SK-N-SH (cell line): Measurements from ENCODE around the gene C9orf72. TPM values are rescaled to one million over a fixed set of nuclear protein-coding genes. Genes with fewer than 3 reads are reported as not detected.

Experiments
- CTCF ChIA-PET: fragments of 300-600, 350-600 bp; formaldehyde crosslinking; extraction: SDS; loops from one replicate; lab custom pipeline; 2021; lab: Yijun Ruan, JAX
- POLR2A ChIA-PET: fragments of 350-600 bp; sonication (Branson Sonifier 250); formaldehyde crosslinking; extraction: SDS; loops from one replicate; lab custom pipeline; 2020; ENCODE audit warnings: antibody characterized with exemption, inconsistent platforms; lab: Yijun Ruan, JAX
- DNase-seq: peaks from one replicate; pipeline ENCODE4 v3.0.0; 2012
- H2AFZ ChIP-seq: fragments of 200-600 bp; sonication (generic); 2 replicates; pipeline ENCODE4 v1.8.1; 2016; ENCODE audit warnings: antibody characterized with exemption, mild to moderate bottlenecking, low read depth
- H3F3A ChIP-seq: fragments of 200-600 bp; sonication (generic); replicated peaks from 2 replicates; pipeline ENCODE3; 2016; ENCODE audit warnings: antibody characterized with exemption, mild to moderate bottlenecking; ENCODE audit not compliant: insufficient read depth
- H3K27ac ChIP-seq, 2 experiments: fragments of 200-500 bp in 1 of 2; fragments of 200-600 bp in 1 of 2; sonication (Bioruptor generic) in 1 of 2; sonication (generic), shearing (Covaris generic) in 1 of 2; 2 replicates each; pipeline versions ENCODE4 v1.5.1 to v1.6.1; 2014 to 2016; ENCODE audit warnings: low read depth in 2 of 2, inconsistent platforms in 1 of 2, low read length in 1 of 2, mild to moderate bottlenecking in 1 of 2, mixed read lengths in 1 of 2
- H3K27me3 ChIP-seq: fragments of 200-600 bp; sonication (generic), shearing (Covaris generic); 2 replicates; pipeline ENCODE4 v1.6.1; 2016; ENCODE audit warnings: mixed run types; ENCODE audit not compliant: insufficient read depth
- H3K36me3 ChIP-seq, 2 experiments: fragments of 200-500 bp in 1 of 2; fragments of 200-600 bp in 1 of 2; sonication (Bioruptor generic) in 1 of 2; sonication (generic) in 1 of 2; replicated peaks in 1 of 2; 2 replicates each; pipeline versions ENCODE3 to v1.5.1; 2014 to 2016; ENCODE audit warnings: low read length in 1 of 2, mild to moderate bottlenecking in 1 of 2; ENCODE audit not compliant: insufficient read depth in 2 of 2, control insufficient read depth in 1 of 2
- H3K4me1 ChIP-seq, 2 experiments: fragments of 200-500 bp in 1 of 2; fragments of 200-600 bp in 1 of 2; sonication (Bioruptor generic) in 1 of 2; sonication (generic), shearing (Covaris generic) in 1 of 2; 2 replicates each; pipeline versions ENCODE4 v1.5.1 to v1.6.1; 2014 to 2016; ENCODE audit warnings: low read depth in 1 of 2, low read length in 1 of 2, mixed run types in 1 of 2; ENCODE audit not compliant: insufficient read depth in 2 of 2, control insufficient read depth in 1 of 2
- H3K4me2 ChIP-seq: fragments of 200-600 bp; sonication (generic), shearing (Covaris generic); 2 replicates; pipeline ENCODE4 v1.6.1; 2017; ENCODE audit warnings: mixed run types
- H3K4me3 ChIP-seq, 2 experiments: fragments of 200-500 bp in 1 of 2; fragments of 200-600 bp in 1 of 2; sonication (Bioruptor generic) in 1 of 2; sonication (generic), shearing (Covaris generic) in 1 of 2; 2 replicates each; pipeline versions ENCODE4 v1.5.1 to v1.8.1; 2014 to 2016; ENCODE audit warnings: low read depth in 2 of 2, inconsistent platforms in 1 of 2, low read length in 1 of 2, mild to moderate bottlenecking in 1 of 2, mixed read lengths in 1 of 2, moderate library complexity in 1 of 2
- H3K79me2 ChIP-seq: fragments of 200-600 bp; sonication (generic); 2 replicates; pipeline ENCODE4 v1.8.1; 2017; ENCODE audit warnings: mild to moderate bottlenecking; ENCODE audit not compliant: insufficient read depth
- H3K9ac ChIP-seq: fragments of 200-600 bp; sonication (generic); 2 replicates; pipeline ENCODE4 v1.6.1; 2017; ENCODE audit warnings: mixed run types
- H3K9me2 ChIP-seq: fragments of 200-600 bp; sonication (generic); 2 replicates; pipeline ENCODE4 v1.6.1; 2017; ENCODE audit warnings: mixed run types
- H3K9me3 ChIP-seq: fragments of 200-600 bp; sonication (generic); 2 replicates; pipeline ENCODE4 v1.6.1; 2017; ENCODE audit warnings: mixed run types, mild to moderate bottlenecking, moderate library complexity
- H4K20me1 ChIP-seq: fragments of 200-600 bp; sonication (generic); 2 replicates; pipeline ENCODE4 v1.6.1; 2017; ENCODE audit warnings: mild to moderate bottlenecking, mixed run types; ENCODE audit not compliant: insufficient read depth
- GATA2 ChIP-seq: sonication (generic); formaldehyde crosslinking; IDR thresholded peaks from 2 replicates; pipeline ENCODE4 v1.5.0; 2020; ENCODE audit warnings: mild to moderate bottlenecking, missing genetic modification reagents
- JUND ChIP-seq: IDR thresholded peaks from 2 replicates; pipeline ENCODE4 v1.4.0; 2012
- NRF1 ChIP-seq: IDR thresholded peaks from 2 replicates; pipeline ENCODE4 v1.6.1; 2012; ENCODE audit warnings: low read depth, mild to moderate bottlenecking, low read length
- RAD21 ChIP-seq: IDR thresholded peaks from 2 replicates; pipeline ENCODE4 v1.6.1; 2012; ENCODE audit warnings: mild to moderate bottlenecking, low read length
- RCOR1 ChIP-seq: fragments of 150-350 bp; IDR thresholded peaks from 2 replicates; pipeline ENCODE4 v1.6.1; 2017; ENCODE audit warnings: antibody characterized with exemption, low read length
- REST ChIP-seq: IDR thresholded peaks from 2 replicates; pipeline ENCODE4 v1.6.1; 2012; ENCODE audit warnings: mild to moderate bottlenecking, low read depth, low read length, moderate library complexity
- RXRA ChIP-seq: IDR thresholded peaks from 2 replicates; pipeline ENCODE4 v1.4.0; 2012; ENCODE audit warnings: low read depth, mild to moderate bottlenecking, borderline replicate concordance
- SIN3A ChIP-seq: IDR thresholded peaks from 2 replicates; pipeline ENCODE4 v1.6.1; 2012; ENCODE audit warnings: low read depth, mild to moderate bottlenecking, low read length, moderate library complexity, borderline replicate concordance
- SMC3 ChIP-seq: IDR thresholded peaks from 2 replicates; pipeline ENCODE4 v1.6.1; 2012; ENCODE audit warnings: low read depth, low read length, improper control_type of control experiment
- WGBS: methylation state at CpG from one replicate; pipeline ENCODE4 v1.1.6; 2017; ENCODE audit warnings: low lambda C conversion rate; 5-methylcytosine and 5-hydroxymethylcytosine counted together
- polyA plus RNA-seq, 3 experiments: library from polyadenylated mRNA; depleted of rRNA; stranded (reverse); fragments of >200 nt; gene quantifications; 2 replicates each; pipeline ENCODE4 v1.2.3, GENCODE V29; 2012
- TF ChIP-seq, protein P1 (sequence below): fragments of 150-350 bp; IDR thresholded peaks from 2 replicates; pipeline ENCODE4 v1.6.1; 2016; ENCODE audit warnings: mild to moderate bottlenecking, low read depth, low read length
- TF ChIP-seq, protein P2 (sequence below): IDR thresholded peaks from 2 replicates; pipeline ENCODE4 v1.4.0; 2012; ENCODE audit warnings: low read depth, borderline replicate concordance
- TF ChIP-seq, protein P3 (sequence below): fragments of 200-600 bp; sonication (generic); IDR thresholded peaks from 2 replicates; pipeline ENCODE4 v1.6.1; 2017; ENCODE audit warnings: antibody characterized with exemption, mild to moderate bottlenecking, moderate library complexity
- TF ChIP-seq, protein P4 (sequence below): IDR thresholded peaks from 2 replicates; pipeline ENCODE4 v1.4.0; 2012; ENCODE audit warnings: low read depth

Gene C9orf72
- polyA plus RNA-seq, 1 of the 3 experiments (the other 2 are of a cell fraction), result 4.0 TPM

DNA sequence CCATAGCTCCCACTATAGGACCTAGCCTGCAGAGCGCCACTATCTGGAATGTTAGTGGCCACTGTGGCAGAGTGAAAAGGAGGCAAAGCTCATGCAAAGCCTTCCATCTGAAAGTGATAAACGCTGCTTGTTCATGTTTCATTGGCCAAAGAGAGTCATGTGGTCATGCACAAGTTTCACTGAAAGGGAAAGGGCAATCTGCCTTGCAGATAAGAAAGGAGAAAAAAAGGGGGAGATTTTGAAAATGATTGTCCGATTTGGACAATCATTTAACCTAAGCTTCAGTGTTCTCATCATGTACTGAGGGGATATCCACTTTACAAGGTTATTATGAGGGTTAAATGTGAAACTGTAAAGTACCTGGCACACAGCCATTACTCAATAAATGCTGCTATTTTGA is 34.6 kb downstream of the C9orf72 start:
- POLR2A ChIA-PET, result no interaction called here
- H3K4me2 ChIP-seq, result no peak overlapping the region
- CTCF ChIA-PET, result interaction anchor here (5.0 to 5.9 kb wide), 2 partner anchors 8 to 206 kb away, joined by 26 to 32 read pairs; partner anchors contain the start of gene MOB3B

DNA sequence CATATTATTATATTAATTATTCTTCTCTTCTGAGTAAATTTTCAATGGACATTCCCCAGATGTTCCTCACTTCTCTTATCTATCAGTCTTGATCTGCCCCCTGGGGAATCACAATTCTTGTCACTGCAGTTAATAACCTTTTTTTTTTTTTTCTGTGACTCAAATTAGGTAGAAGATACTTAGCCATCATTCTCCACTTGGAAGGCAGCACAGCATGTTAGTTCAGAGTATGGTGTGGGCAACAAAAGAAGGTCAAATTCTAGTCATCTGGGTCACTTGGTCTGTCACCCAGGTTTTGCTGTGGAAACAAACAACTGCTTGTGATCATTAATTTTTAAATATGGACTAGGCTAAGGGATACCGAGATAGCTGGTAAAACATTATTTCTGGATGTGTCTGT is 35.5 kb downstream of the C9orf72 start:
- no peaks in the 10 kb centered on the region for H3K9me2 ChIP-seq
- H3K36me3 ChIP-seq, result no peaks in the 10 kb centered on the region
- H3K27ac ChIP-seq, result no peak overlapping the region
- H3K4me2 ChIP-seq, result no peak overlapping the region
- DNase-seq, result no peak
- H3K4me1 ChIP-seq, result peaks cover 0 to 4% of the 10 kb centered on the region in 2 experiments; a peak in 2 of 4 replicates
- no peaks in the 10 kb centered on the region for H3K9me3 ChIP-seq
- H3K9ac ChIP-seq, result no peak overlapping the region
- no peak overlapping the region for H2AFZ ChIP-seq
- H3K79me2 ChIP-seq, result no peaks in the 10 kb centered on the region
- no peaks in the 10 kb centered on the region for H3K27me3 ChIP-seq
- POLR2A ChIA-PET, result no interaction called here
- H3F3A ChIP-seq, result no peaks in the 10 kb centered on the region
- 89% methylated on average over 1 of the region's 1 CpG for WGBS
- no peak for TF ChIP-seq RAD21
- TF ChIP-seq JUND, result no peak
- TF ChIP-seq, protein P1, sequence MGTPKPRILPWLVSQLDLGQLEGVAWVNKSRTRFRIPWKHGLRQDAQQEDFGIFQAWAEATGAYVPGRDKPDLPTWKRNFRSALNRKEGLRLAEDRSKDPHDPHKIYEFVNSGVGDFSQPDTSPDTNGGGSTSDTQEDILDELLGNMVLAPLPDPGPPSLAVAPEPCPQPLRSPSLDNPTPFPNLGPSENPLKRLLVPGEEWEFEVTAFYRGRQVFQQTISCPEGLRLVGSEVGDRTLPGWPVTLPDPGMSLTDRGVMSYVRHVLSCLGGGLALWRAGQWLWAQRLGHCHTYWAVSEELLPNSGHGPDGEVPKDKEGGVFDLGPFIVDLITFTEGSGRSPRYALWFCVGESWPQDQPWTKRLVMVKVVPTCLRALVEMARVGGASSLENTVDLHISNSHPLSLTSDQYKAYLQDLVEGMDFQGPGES, result no peak
- TF ChIP-seq, protein P2, sequence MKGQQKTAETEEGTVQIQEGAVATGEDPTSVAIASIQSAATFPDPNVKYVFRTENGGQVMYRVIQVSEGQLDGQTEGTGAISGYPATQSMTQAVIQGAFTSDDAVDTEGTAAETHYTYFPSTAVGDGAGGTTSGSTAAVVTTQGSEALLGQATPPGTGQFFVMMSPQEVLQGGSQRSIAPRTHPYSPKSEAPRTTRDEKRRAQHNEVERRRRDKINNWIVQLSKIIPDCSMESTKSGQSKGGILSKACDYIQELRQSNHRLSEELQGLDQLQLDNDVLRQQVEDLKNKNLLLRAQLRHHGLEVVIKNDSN, result no peak
- TF ChIP-seq, protein P3, sequence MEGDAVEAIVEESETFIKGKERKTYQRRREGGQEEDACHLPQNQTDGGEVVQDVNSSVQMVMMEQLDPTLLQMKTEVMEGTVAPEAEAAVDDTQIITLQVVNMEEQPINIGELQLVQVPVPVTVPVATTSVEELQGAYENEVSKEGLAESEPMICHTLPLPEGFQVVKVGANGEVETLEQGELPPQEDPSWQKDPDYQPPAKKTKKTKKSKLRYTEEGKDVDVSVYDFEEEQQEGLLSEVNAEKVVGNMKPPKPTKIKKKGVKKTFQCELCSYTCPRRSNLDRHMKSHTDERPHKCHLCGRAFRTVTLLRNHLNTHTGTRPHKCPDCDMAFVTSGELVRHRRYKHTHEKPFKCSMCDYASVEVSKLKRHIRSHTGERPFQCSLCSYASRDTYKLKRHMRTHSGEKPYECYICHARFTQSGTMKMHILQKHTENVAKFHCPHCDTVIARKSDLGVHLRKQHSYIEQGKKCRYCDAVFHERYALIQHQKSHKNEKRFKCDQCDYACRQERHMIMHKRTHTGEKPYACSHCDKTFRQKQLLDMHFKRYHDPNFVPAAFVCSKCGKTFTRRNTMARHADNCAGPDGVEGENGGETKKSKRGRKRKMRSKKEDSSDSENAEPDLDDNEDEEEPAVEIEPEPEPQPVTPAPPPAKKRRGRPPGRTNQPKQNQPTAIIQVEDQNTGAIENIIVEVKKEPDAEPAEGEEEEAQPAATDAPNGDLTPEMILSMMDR, result no peak
- TF ChIP-seq SIN3A, result no peak
- no peak for TF ChIP-seq SMC3
- no peak for TF ChIP-seq REST
- no peak for TF ChIP-seq NRF1
- TF ChIP-seq, all 33 proteins: peak for 0
- Histone ChIP-seq H3K4me3 (no peak overlapping the region), H4K20me1 (no peaks in the 10 kb centered on the region)
- CTCF ChIA-PET, result interaction anchor here (1.1 to 5.9 kb wide), 3 partner anchors 8 to 204 kb away, joined by 3 to 26 read pairs (median 8); partner anchors contain the start of gene MOB3B

More for the DNA sequence above, 34.6 kb downstream of the C9orf72 start:
- H3K27me3 ChIP-seq, result no peaks in the 10 kb centered on the region
- no peaks in the 10 kb centered on the region for H3K9me2 ChIP-seq
- TF ChIP-seq GATA2 (CRISPR knock-in tag) (no peak), RCOR1 (no peak), RXRA (no peak), SIN3A (no peak)
- TF ChIP-seq, protein P4, sequence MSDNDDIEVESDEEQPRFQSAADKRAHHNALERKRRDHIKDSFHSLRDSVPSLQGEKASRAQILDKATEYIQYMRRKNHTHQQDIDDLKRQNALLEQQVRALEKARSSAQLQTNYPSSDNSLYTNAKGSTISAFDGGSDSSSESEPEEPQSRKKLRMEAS, result no peak
- H4K20me1 ChIP-seq, result no peaks in the 10 kb centered on the region
- H3K27ac ChIP-seq, result no peak overlapping the region
- no peak overlapping the region for H3K9ac ChIP-seq
- no peaks in the 10 kb centered on the region for H3F3A ChIP-seq
- peaks cover 0 to 5% of the 10 kb centered on the region in 2 experiments; a peak in 2 of 4 replicates for H3K4me1 ChIP-seq
- no peak overlapping the region for H2AFZ ChIP-seq
- DNase-seq, result no peak
- H3K4me3 ChIP-seq, result no peak overlapping the region
- no peaks in the 10 kb centered on the region for H3K9me3 ChIP-seq
- WGBS, result 87% methylated on average over 3 of the region's 3 CpGs
- peaks cover 0 to 5% of the 10 kb centered on the region in 2 experiments for H3K36me3 ChIP-seq
- H3K79me2 ChIP-seq, result no peaks in the 10 kb centered on the region
